Neural cell (in vitro differentiated cells): ENCODE measurements around the gene DNAJC5G. TPM values are rescaled to one million over a fixed set of nuclear protein-coding genes. Genes with fewer than 3 reads are reported as not detected.

Experiments
- H2AFZ ChIP-seq: fragments of 200-600, 300-800 bp; sonication (generic), shearing (Covaris generic); 2 replicates; pipeline ENCODE4 v1.6.0; 2014; ENCODE audit warnings: low read depth, mild to moderate bottlenecking, antibody characterized with exemption, low read length, moderate library complexity
- H3F3A ChIP-seq: fragments of 200-600 bp; shearing (Covaris generic); 2 replicates; pipeline ENCODE4 v1.6.1; 2016; ENCODE audit warnings: mild to moderate bottlenecking, moderate library complexity, mixed read lengths, antibody characterized with exemption, low read length; ENCODE audit not compliant: insufficient read depth, poor library complexity, severe bottlenecking
- H3K27ac ChIP-seq: fragments of 200-600, 300-800 bp; sonication (generic), shearing (Covaris generic); 2 replicates; pipeline ENCODE4 v1.5.1; 2014; ENCODE audit warnings: mild to moderate bottlenecking, low read length, moderate library complexity
- H3K27me3 ChIP-seq: fragments of 300-800, 200-600 bp; sonication (generic), shearing (Covaris generic); 2 replicates; pipeline ENCODE4 v1.6.0; 2014; ENCODE audit warnings: mild to moderate bottlenecking, low read depth, low read length, moderate library complexity; ENCODE audit not compliant: insufficient read depth
- H3K36me3 ChIP-seq: fragments of 300-800, 200-600 bp; sonication (generic), shearing (Covaris generic); 2 replicates; pipeline ENCODE4 v1.5.1; 2014; ENCODE audit warnings: mild to moderate bottlenecking, antibody characterized with exemption, low read length, moderate library complexity; ENCODE audit not compliant: insufficient read depth
- H3K4me2 ChIP-seq: fragments of 300-800, 200-600 bp; sonication (generic), shearing (Covaris generic); 2 replicates; pipeline ENCODE4 v1.6.0; 2014; ENCODE audit warnings: mild to moderate bottlenecking, low read length
- H3K4me3 ChIP-seq: fragments of 300-800, 200-600 bp; sonication (generic), shearing (Covaris generic); 2 replicates; pipeline ENCODE4 v1.5.1; 2014; ENCODE audit warnings: mild to moderate bottlenecking, low read length, moderate library complexity
- H3K79me2 ChIP-seq: fragments of 200-600 bp; shearing (Covaris generic); replicated peaks from 2 replicates; pipeline ENCODE4 v1.6.0; 2014; ENCODE audit warnings: mild to moderate bottlenecking, low read length, moderate library complexity; ENCODE audit not compliant: insufficient read depth
- H3K9ac ChIP-seq: fragments of 300-800, 200-600 bp; sonication (generic), shearing (Covaris generic); 2 replicates; pipeline ENCODE4 v1.6.1; 2016; ENCODE audit warnings: mild to moderate bottlenecking, low read length, mixed read lengths
- H3K9me2 ChIP-seq: fragments of 200-600 bp; shearing (Covaris generic); 2 replicates; pipeline ENCODE4 v1.6.1; 2016; ENCODE audit warnings: mild to moderate bottlenecking, low read length, mixed read lengths; ENCODE audit not compliant: insufficient read depth
- H3K9me3 ChIP-seq: fragments of 200-600, 300-800 bp; sonication (generic), shearing (Covaris generic); 2 replicates; pipeline ENCODE4 v1.6.1; 2016; ENCODE audit warnings: mild to moderate bottlenecking, mixed run types, low read length, moderate library complexity, mixed read lengths
- H4K20me1 ChIP-seq: fragments of 200-600 bp; shearing (Covaris generic); 2 replicates; pipeline ENCODE4 v1.6.1; 2016; ENCODE audit warnings: mild to moderate bottlenecking, mixed run types; ENCODE audit not compliant: insufficient read depth
- EP300 ChIP-seq: fragments of 450-650 bp; conservative IDR thresholded peaks from 2 replicates; pipeline ENCODE4 v1.6.1; 2014; ENCODE audit warnings: antibody characterized with exemption, mild to moderate bottlenecking, moderate library complexity; ENCODE audit not compliant: poor library complexity, severe bottlenecking
- EZH2 ChIP-seq: fragments of 200-600, 300-800 bp; shearing (Covaris generic), sonication (generic); IDR thresholded peaks from 2 replicates; pipeline ENCODE4 v1.6.1; 2014; ENCODE audit warnings: antibody characterized with exemption, low read length, borderline replicate concordance, mild to moderate bottlenecking; ENCODE audit not compliant: insufficient read depth, poor library complexity, severe bottlenecking
- MXI1 ChIP-seq: fragments of 450-650 bp; conservative IDR thresholded peaks from 2 replicates; pipeline ENCODE4 v1.6.1; 2014; ENCODE audit warnings: antibody characterized with exemption, mild to moderate bottlenecking; ENCODE audit not compliant: poor library complexity, severe bottlenecking
- POLR2AphosphoS5 ChIP-seq: IDR thresholded peaks from 2 replicates; pipeline ENCODE4 v1.6.1; 2012
- RAD21 ChIP-seq: fragments of 450-650 bp; conservative IDR thresholded peaks from 2 replicates; pipeline ENCODE4 v1.6.1; 2014; ENCODE audit warnings: antibody characterized with exemption, mild to moderate bottlenecking, moderate library complexity
- REST ChIP-seq: IDR thresholded peaks from 2 replicates; pipeline ENCODE4 v1.6.1; 2012; ENCODE audit warnings: borderline replicate concordance
- SMC3 ChIP-seq: fragments of 450-650 bp; conservative IDR thresholded peaks from 2 replicates; pipeline ENCODE4 v1.6.1; 2014; ENCODE audit warnings: antibody characterized with exemption, mild to moderate bottlenecking, moderate library complexity; ENCODE audit not compliant: poor library complexity
- TAF1 ChIP-seq: IDR thresholded peaks from 2 replicates; pipeline ENCODE4 v1.6.1; 2012; ENCODE audit warnings: low read depth
- polyA minus RNA-seq: library from RNA; depleted of rRNA, polyadenylated mRNA; stranded (reverse); fragments of >200 nt; gene quantifications from 2 replicates; pipeline ENCODE4 v1.2.3, GENCODE V29; 2014
- polyA plus RNA-seq: library from polyadenylated mRNA; depleted of rRNA; stranded (reverse); fragments of >200 nt; gene quantifications from 2 replicates; pipeline ENCODE4 v1.2.3, GENCODE V29; 2014

Gene DNAJC5G, protein sequence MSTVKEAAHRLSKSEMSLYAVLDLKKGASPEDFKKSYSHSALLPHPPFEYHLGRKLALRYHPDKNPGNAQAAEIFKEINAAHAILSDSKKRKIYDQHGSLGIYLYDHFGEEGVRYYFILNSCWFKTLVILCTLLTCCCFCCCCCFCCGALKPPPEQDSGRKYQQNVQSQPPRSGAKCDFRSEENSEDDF
- polyA plus RNA-seq (not detected in 2 replicates), polyA minus RNA-seq (not detected in 2 replicates)

DNA sequence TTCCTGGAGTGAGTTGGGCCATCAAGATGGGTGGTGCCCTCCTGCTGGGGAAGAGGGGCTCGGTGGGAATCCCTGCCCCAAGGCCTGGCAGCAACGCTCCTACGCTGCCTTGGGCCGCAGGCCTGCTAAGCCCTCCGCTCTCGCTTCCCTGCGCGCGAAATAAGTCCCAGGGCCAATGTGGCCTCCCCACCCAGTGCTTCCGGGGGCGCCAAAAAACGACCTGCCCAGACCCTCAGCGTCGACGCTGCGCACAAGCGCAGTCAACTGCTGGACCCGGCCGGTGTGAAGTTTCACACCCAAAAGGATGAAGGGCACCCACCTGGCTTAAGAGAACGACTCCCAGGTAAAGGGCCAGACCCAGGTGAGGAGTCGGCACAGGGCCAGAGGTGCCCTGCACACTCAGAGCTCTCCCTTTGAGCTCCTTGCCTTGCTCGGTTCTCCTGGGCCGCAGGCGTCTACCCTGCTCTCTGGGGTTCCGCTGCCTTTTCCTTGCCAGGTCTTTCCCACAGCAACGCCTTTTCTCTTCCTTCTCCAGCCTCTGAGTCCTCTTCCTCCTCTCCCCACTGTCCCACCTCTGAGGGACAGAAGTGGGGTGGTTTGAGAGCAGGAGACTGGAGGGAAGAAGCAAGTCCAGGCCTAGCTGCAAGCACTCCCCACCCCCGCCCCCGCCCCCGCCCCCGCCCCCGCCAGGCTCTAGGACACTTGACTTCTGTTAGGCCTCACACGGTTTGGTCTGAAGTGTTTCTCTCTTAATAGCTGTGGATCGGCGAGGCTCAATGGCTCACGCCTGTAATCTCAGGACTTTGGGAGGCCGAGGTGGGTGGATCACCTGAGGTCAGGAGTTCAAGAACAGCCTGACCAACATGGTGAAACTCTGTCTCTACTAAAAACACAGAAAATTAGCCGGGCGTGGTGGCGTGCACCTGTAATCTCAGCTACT, at the start of gene DNAJC5G:
TSS of gene DNAJC5G (plus strand) at position 223 of the 940 bp plus-strand sequence. CDS start 1,296 bp downstream, outside the sequence.
- Histone ChIP-seq H3K36me3 (no peaks in the 10 kb centered on the region), H3K4me3 (no peak within 1 kb of the TSS), H4K20me1 (no peaks in the 10 kb centered on the region), H3K27ac (no peak within 1 kb of the TSS), H3K9ac (no peak within 1 kb of the TSS), H3K27me3 (no peaks in the 10 kb centered on the region), H3K9me3 (no peaks in the 10 kb centered on the region), H3K9me2 (no peaks in the 10 kb centered on the region), H2AFZ (no peak within 1 kb of the TSS), H3K79me2 (no peaks in the 10 kb centered on the region), H3F3A (no peaks in the 10 kb centered on the region), H3K4me2 (no peak within 1 kb of the TSS)
- TF ChIP-seq POLR2AphosphoS5 (no peak), RAD21 (no peak), SMC3 (no peak), MXI1 (no peak)

- Histone ChIP-seq H3K4me2 (no peak overlapping the region), H2AFZ (no peak overlapping the region), H3K4me3 (no peak overlapping the region)
These were observed 49.7 kb upstream of the DNAJC5G start for GRCh38 chr2:27225526-27225925.

More at GRCh38 chr2:27225526-27225925, 49.7 kb upstream of the DNAJC5G start:
- H3K27me3 ChIP-seq = no peaks in the 10 kb centered on the region
- H3K36me3 ChIP-seq = no peaks in the 10 kb centered on the region
- H4K20me1 ChIP-seq = no peaks in the 10 kb centered on the region
- H3K9me3 ChIP-seq = no peaks in the 10 kb centered on the region
- no peaks in the 10 kb centered on the region for H3K9me2 ChIP-seq
- no peaks in the 10 kb centered on the region for H3K79me2 ChIP-seq
- no peak overlapping the region for H3K27ac ChIP-seq
- no peak for TF ChIP-seq RAD21
- no peak for TF ChIP-seq MXI1
- TF ChIP-seq REST = no peak
- no peak for TF ChIP-seq TAF1
- TF ChIP-seq EP300 = no peak
- TF ChIP-seq EZH2 = no peak
- no peaks in the 10 kb centered on the region for H3F3A ChIP-seq
- no peak overlapping the region for H3K9ac ChIP-seq
